Stimulated activated CD8-positive, alpha-beta memory T cell treated with anti-CD3 and anti-CD28 coated beads, Interleukin-12 subunit alpha, Interleukin-12 subunit beta, amount 100 ng/mL, for 24 hours (primary cell): Measurements from ENCODE around the gene SNX10.

Experiments
- DNase-seq: peaks from one replicate; pipeline ENCODE4 v3.0.0-alpha.2; 2020; ENCODE audit errors: extremely low read depth

Gene SNX10

DNA sequence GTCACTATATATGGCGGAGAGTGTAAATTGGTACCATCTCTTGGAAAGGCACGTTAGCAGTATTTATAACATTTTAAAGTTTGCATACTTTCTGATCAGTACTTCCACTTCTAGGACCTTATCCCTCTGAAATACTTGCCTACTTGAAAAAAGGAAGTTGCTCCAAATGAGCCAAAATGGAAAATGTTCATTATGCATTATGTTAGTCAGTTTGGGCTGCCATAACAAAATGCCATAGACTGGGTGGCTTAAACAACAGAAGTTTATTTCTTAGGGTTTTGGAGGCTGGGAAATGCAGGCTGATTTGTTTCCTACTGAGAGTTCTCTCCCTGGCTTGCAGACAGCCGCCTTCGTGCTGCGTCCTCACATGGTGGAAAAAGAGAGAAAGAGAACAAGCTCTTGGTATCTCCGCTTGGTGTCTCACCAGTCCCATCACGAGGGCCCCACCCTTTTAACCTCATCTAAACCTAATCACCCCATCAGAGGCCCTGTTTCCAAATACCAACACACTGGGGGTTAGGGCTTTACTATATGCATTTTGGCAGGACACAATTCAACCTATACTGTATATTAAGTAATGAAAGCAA, 6.9 kb downstream of the SNX10 start:
- no peak for DNase-seq

GRCh38 chr7:26305090-26305868, 13.6 kb downstream of the SNX10 start:
- DNase-seq = no peak

GRCh38 chr7:26305869-26306665, 14.4 kb downstream of the SNX10 start:
- no peak for DNase-seq

GRCh38 chr7:26306790-26307189, 15.1 kb downstream of the SNX10 start:
- DNase-seq = no peak

GRCh38 chr7:26307226-26307625, 15.6 kb downstream of the SNX10 start:
- DNase-seq = no peak

DNA sequence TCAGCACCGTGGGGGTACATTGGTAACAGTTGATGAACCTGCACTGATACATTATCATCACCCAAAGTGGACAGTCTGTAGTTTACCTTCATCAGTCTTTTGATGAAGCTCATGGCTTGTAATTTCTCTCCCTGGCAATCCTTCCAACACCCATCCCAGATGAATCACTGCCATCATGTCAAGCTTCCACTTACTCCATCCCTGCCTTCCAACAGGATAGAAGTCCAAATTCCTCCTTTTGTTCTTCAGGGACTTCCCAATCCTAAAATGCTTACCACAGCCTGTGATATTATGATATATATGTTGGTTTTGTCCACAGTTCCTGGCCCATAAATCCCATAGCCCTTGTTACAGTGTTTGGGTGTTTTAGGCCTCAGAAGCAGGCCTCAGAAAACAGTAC, 16.1 kb downstream of the SNX10 start:
- DNase-seq = no peak

DNA sequence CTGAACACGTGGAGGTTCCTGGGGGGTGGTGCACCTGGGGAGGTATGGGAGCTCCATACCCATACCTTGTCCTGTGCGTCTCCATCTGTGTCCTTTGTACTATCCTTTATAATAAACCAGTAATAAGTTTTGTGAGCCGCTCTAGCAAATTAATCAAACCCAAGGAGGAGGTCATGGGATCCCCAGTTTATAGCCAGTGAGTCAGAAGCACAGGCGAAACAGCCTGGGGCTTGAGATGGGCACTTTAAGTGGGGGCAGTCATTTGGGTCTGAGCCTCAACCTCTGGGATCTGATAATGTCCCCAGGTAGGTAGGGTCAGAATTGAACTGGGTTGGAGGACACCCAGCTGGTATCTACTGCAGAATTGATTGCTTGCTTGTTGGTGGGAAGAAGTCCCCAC, 16.9 kb downstream of the SNX10 start:
- no peak for DNase-seq

GRCh38 chr7:26309089-26309488, 17.4 kb downstream of the SNX10 start:
- DNase-seq = no peak

- DNase-seq = no peak
These were observed 20.1 kb downstream of the SNX10 start for GRCh38 chr7:26311798-26312197.

DNA sequence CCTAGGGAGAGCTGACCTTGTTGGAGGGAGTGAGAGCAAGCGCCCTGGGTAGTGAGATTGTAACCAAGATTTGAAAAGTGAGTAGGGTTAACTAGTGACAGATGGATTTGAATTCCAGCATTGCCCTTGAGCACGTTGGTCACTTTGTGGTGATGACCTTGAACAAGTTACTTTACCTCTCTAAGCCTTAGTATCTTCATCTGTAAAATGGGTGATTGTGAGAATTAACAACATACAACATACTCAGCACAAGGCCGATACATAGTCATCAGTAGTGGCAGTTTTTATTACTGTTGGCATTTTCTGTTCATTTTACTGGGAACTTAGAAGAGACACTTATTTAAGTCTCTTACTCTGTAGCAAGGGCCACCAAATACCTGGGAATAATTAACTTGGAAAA, 25.5 kb downstream of the SNX10 start:
- DNase-seq = no peak

DNA sequence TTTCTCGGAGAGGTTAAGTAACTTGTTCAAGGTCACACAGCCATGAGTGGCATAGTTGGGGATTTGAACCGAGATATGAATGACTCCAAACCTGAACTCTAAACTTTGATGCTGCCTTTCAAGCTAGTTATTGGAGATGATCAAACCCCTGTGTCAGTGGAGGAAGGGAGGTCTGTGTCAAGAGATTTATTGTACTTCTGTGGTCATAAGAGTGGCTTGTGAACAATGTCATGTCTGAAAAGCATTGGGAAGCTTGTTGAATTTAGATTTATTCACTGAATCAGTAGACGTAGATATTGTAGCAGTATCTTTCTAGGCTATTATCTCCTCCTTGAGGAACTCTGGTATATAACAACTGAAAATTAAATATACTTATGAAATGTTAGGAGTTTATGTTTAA, 27.3 kb downstream of the SNX10 start:
- no peak for DNase-seq

DNA sequence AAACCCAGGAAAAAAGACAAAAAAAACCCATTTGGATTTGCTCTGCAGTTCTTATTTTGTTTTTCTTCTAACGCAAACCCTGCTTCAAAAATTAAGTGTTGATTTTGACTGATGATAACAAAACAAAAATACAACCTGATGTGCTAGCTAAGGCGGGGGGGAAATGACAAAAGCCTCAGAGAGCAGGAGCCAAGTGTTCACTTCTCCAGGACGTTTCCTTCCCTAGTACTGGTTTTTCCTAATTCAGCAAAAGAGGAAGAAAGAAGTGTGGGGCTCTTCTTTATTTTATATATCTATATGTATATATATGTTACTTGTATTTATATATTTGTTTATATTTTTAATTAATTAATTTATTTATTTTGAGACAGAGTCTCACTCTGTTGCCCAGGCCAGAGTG, 28.0 kb downstream of the SNX10 start:
- no peak for DNase-seq

DNA sequence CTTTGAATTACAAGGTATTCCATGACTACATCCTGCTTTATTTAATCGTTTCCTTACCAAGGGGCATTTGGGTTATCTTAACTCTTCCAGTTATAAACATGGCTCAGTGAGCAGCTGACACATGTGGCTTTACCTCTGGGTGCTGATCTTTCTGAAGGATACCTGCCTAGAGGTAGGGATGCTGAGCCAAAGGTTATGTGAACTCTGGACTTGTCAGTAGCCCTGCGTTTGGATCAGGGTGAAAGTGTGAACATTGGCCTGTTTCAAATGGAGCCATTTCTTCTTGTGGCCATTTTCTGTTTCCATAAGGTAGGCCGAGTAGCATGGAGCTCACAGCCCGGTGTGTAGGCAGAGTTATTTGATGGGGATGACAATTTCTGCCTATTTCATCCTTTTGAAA, 29.2 kb downstream of the SNX10 start:
- no peak for DNase-seq

GRCh38 chr7:26321435-26321834, 29.8 kb downstream of the SNX10 start:
- DNase-seq = no peak

DNA sequence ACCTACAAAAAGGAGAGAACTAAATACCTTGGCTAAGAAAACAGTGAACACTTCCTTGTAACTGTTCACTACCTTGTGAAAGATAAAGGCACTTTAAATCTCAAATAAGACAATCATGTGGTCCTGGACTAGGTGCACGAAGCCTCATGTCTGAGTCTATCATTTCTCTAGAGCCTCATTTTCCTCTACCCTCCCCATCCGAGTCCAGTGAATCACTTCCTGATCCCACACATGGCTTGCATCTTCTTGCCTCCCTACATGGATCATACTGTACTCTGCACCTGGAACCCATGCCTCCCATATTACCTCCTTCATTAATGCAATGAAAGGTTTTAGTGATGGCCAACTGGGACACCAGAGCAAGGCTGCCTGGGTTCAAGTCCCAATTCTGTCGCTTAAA, 34.5 kb downstream of the SNX10 start:
- no peak for DNase-seq

DNA sequence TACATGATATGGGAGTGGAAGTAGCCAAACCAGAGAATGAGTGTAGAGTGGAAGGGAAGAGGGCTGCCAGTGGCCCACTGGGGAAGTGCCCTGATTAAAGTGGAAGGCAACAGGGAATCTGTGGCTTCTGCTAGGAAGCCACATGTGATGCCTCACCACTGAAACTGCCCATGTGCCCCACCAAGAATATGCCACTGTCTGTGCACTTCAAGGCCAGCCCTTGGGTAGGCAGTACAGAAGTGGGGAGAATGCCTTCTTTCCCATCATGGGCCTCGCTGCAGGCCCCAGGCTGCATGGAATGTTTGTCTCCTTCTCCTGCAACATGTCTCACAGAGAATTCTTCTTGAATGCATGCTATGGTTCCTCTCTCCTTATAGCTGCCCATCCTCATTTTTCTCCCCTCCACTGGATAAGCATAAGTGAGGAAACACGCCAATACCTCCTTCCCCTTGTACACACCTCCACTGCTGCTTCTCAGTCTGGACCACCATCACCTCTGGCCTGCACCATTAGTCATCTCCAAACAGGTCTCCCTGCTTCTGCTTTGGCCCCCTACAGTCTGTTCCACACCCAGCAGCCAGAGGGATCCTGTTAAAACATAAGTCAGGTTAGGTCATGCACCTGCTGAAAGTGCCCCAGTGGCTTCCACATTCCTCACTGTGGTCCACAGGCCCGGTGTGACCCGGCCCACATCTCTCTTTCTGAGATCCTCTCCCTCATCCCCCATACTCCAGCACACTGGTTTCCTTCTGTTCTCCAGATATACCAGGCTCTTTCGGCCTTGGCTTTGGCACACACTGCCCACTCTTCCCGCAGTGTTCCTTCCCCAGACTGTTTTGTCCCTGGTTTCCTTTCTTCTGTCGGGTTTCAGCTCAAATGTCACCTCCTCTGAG, 37.1 kb downstream of the SNX10 start:
- no peak for DNase-seq

DNA sequence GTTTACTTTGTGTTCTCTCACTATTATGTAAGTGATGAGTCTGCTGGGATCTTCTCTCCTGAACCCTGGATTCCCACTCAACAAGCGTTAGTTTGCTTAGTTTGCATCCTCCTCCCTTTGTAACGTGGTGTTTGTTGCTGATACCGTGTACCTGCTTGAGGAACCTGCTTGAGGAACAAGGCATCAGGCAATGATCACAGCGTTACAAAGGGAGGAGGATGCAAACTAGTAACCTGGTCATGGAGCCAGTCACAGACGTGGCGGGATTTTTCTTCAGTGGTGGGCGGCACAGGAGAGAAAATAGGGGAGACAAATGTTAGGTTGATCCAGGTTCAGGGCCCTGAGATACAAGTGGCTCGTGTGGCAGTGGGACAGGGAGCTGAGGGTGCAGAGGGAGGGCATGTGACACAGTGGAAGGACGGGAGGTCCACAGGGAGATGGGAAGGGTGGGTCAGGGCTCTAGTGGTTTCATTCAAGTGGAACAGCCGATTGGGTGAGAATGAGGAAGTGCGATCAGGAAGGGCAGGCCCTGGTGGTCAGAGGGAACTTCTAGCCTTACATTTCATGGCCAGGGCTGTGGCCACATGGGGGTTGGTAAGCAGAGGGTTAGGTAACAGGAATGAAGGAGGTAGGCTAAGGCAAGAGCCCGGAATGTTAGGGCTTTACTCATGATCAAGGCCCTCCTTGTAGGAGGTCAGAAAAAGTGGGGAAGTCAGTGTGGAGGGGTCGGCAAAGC, 38.0 kb downstream of the SNX10 start:
- DNase-seq = no peak

DNA sequence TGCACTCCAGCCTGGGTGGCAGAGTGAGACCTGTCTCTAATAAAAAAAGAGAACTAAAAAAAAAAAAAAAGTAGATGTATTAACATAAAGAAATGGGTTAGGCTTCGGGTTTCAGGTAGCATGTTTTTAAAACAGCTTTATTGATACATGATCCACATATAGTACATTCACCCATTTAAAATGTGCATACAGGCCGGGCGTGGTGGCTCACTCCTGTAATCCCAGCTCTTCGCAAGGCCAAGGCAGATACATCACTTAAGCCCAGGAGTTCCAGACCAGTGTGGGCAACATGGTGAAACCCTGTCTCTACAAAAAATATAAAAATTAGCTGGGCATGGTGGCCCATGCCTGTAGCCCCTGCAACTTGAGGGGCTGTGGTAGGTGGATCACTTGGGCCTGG, 39.5 kb downstream of the SNX10 start:
- no peak for DNase-seq

DNA sequence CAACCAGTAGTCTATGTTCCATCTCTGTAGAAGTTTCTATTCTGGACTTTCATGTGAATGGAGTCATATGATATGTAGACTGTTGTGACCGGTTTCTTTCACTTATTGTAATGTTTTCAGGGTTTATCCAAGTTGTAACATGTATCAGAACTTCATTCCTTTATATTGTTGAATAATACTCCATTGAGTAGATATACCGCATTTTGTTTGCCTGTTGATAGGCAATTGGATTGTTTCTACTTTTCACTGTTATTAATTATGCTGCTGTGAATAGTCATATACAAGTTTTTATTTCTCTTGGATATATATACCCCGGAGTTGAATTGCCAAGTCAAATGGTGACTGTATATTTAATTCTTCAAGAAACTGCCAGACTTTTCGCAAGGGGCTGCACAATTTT, 40.1 kb downstream of the SNX10 start:
- DNase-seq = no peak

GRCh38 chr7:26332698-26333097, 41.0 kb downstream of the SNX10 start:
- no peak for DNase-seq

- DNase-seq = no peak
These were observed 42.7 kb downstream of the SNX10 start for GRCh38 chr7:26334166-26334859.
